Endodermal cell (in vitro differentiated cells): Measurements from ENCODE around the gene CERS4. TPM values are rescaled to one million over a fixed set of nuclear protein-coding genes. Genes with fewer than 3 reads are reported as not detected.

Source experiments
- DNase-seq: peaks from one replicate; pipeline ENCODE4 v3.0.0-alpha.2; 2017
- H3K27ac ChIP-seq: 2 replicates; pipeline ENCODE4 v1.5.1; 2013; ENCODE audit warnings: mild to moderate bottlenecking, low read depth, low read length, moderate library complexity
- H3K27me3 ChIP-seq: 2 replicates; pipeline ENCODE4 v1.6.1; 2013; ENCODE audit warnings: mild to moderate bottlenecking, low read length, moderate library complexity; ENCODE audit not compliant: insufficient read depth, control insufficient read depth, poor library complexity, severe bottlenecking
- H3K36me3 ChIP-seq: 2 replicates; pipeline ENCODE4 v1.7.0; 2013; ENCODE audit warnings: mild to moderate bottlenecking, low read length, moderate library complexity; ENCODE audit not compliant: control insufficient read depth, insufficient read depth
- H3K4me1 ChIP-seq: one replicate; pipeline ENCODE4 v1.7.0; 2013; ENCODE audit warnings: low read length; ENCODE audit not compliant: control insufficient read depth, insufficient read depth
- H3K4me3 ChIP-seq: 2 replicates; pipeline ENCODE4 v1.5.1; 2013; ENCODE audit warnings: mild to moderate bottlenecking, low read length, moderate library complexity
- H3K9ac ChIP-seq: 2 replicates; pipeline ENCODE4 v1.6.1; 2013; ENCODE audit warnings: mild to moderate bottlenecking, low read length, moderate library complexity; ENCODE audit not compliant: poor library complexity, severe bottlenecking; ENCODE audit errors: extremely low read depth
- H3K9me3 ChIP-seq: 2 replicates; pipeline ENCODE4 v1.6.1; 2013; ENCODE audit warnings: mild to moderate bottlenecking, low read length, moderate library complexity; ENCODE audit not compliant: control insufficient read depth
- H3K27ac Mint-ChIP-seq: 2 replicates; pipeline ENCODE4 v1.8.0; 2020; ENCODE audit warnings: mixed read lengths
- H3K27me3 Mint-ChIP-seq: 2 replicates; pipeline ENCODE4 v1.8.0; 2021; ENCODE audit warnings: mild to moderate bottlenecking, mixed read lengths; ENCODE audit not compliant: insufficient read depth
- H3K36me3 Mint-ChIP-seq: 2 replicates; pipeline ENCODE4 v1.8.0; 2020; ENCODE audit warnings: low read depth, mixed read lengths
- H3K4me1 Mint-ChIP-seq: 2 replicates; pipeline ENCODE4 v1.8.0; 2020; ENCODE audit warnings: mixed read lengths
- H3K4me3 Mint-ChIP-seq: 2 replicates; pipeline ENCODE4 v1.8.0; 2020; ENCODE audit warnings: mild to moderate bottlenecking, moderate library complexity, mixed read lengths
- H3K9me3 Mint-ChIP-seq: 2 replicates; pipeline ENCODE4 v1.8.0; 2020; ENCODE audit warnings: mild to moderate bottlenecking, mixed read lengths
- WGBS, 2 experiments: methylation state at CpG; one replicate each; pipeline versions ENCODE4 v1.1.5 to v1.1.7; 2013; ENCODE audit warnings: missing lambda C conversion rate in 2 of 2, mixed read lengths in 1 of 2; ENCODE audit not compliant: insufficient coverage in 1 of 2, insufficient read length in 1 of 2; 5-methylcytosine and 5-hydroxymethylcytosine counted together
- total RNA-seq, 2 donors: library from RNA; stranded (reverse); fragmentation: NEBNext Ultra II Directional in 1 of 2; extraction: Animal tissue kit (Norgen Biotek cat#: 25700) in 1 of 2; gene quantifications; 2 replicates in 1 of 2; 3 replicates in 1 of 2; pipeline ENCODE4 v1.2.1, GENCODE V29; 2021
- TF ChIP-seq, protein P1 (sequence below): fragments of 200-600 bp; sonication (generic); conservative IDR thresholded peaks from 2 replicates; pipeline ENCODE4 v1.5.0; 2021; ENCODE audit warnings: antibody characterized with exemption, mild to moderate bottlenecking

CERS4 gene
- total RNA-seq, 2 donors from 2014 or later = 76.9 to 105 TPM

DNA sequence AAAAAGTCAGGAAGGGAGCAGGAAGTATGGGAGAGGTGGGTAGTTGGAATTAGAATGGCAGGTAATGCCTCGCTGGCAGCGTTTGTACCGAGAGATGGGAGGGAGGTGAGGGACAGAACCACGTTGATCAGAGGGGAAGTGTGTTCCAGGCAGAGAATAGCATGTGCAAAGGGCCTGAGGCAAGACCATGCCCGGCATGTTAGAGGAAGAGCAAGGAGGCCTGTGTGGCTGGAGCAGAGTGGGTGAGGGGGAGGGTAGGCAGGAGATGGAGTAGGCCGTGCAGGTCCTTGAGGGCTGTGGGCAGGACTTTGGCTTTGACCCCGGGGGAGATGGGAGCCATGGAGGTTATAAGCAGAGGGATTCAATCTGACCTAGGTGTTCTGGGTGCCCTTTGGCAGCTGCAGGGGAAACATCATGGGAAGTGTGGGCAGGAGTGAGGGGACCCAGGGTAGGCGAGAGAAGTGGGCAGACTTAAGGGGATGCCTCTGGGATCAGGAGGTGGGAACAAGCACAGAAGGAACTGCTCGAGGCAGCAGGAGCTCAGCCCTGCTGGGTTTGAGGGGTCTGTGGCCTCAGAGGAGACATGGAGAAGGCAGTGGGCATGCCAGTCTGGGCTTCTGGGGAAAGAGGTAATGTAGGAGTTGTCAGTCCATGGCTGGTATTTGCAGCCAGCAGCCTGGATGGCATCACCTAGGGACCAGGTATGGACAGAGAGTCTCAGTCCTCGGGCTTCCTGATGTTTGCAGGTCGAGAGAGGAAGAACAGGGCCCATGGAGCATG lies 50.2 kb downstream of the CERS4 start:
- TF ChIP-seq, protein P1, sequence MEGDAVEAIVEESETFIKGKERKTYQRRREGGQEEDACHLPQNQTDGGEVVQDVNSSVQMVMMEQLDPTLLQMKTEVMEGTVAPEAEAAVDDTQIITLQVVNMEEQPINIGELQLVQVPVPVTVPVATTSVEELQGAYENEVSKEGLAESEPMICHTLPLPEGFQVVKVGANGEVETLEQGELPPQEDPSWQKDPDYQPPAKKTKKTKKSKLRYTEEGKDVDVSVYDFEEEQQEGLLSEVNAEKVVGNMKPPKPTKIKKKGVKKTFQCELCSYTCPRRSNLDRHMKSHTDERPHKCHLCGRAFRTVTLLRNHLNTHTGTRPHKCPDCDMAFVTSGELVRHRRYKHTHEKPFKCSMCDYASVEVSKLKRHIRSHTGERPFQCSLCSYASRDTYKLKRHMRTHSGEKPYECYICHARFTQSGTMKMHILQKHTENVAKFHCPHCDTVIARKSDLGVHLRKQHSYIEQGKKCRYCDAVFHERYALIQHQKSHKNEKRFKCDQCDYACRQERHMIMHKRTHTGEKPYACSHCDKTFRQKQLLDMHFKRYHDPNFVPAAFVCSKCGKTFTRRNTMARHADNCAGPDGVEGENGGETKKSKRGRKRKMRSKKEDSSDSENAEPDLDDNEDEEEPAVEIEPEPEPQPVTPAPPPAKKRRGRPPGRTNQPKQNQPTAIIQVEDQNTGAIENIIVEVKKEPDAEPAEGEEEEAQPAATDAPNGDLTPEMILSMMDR = no peak
- H3K4me3 Mint-ChIP-seq = no peak overlapping the region
- H3K27me3 Mint-ChIP-seq = no peaks in the 10 kb centered on the region
- Histone ChIP-seq H3K4me1 (no peaks in the 10 kb centered on the region), H3K27me3 (no peaks in the 10 kb centered on the region), H3K9ac (no peak overlapping the region), H3K36me3 (peaks cover 62% of the 10 kb centered on the region), H3K9me3 (no peaks in the 10 kb centered on the region), H3K4me3 (no peak overlapping the region), H3K27ac (no peak overlapping the region)
- H3K9me3 Mint-ChIP-seq = no peaks in the 10 kb centered on the region
- DNase-seq = no peak
- H3K27ac Mint-ChIP-seq = peak overlapping the region; percentile 88
- peaks cover 6% of the 10 kb centered on the region for H3K4me1 Mint-ChIP-seq
- 94 to 99% methylated on average over 7 to 11 of the region's 11 CpGs for WGBS, 2 experiments
- peaks cover 67% of the 10 kb centered on the region for H3K36me3 Mint-ChIP-seq

DNA sequence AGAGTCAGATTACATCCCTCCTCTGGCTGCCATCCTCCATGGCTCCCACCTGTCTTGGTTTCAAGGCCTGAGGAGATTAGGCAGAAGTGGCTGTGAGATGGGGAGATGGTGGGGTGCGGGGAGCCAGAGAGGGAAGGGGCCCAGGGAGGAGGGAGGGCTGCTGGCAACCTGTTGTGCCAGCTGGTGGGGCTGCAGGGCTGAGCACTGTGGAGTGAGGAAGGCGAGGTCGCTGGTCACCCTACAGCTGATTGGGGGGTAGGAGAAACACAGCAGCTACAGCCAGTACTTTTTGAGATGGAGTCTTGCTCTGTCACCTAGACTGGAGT lies 50.7 kb downstream of the CERS4 start:
- Mint-ChIP-seq H3K27me3 (no peaks in the 10 kb centered on the region), H3K4me1 (peaks cover 6% of the 10 kb centered on the region), H3K4me3 (no peak overlapping the region), H3K27ac (peak overlapping the region; percentile 88), H3K36me3 (peaks cover 65% of the 10 kb centered on the region), H3K9me3 (no peaks in the 10 kb centered on the region)
- DNase-seq = no peak
- H3K36me3 ChIP-seq = peaks cover 62% of the 10 kb centered on the region
- 91 to 100% methylated on average over 2 to 3 of the region's 3 CpGs for WGBS, 2 experiments
- H3K27me3 ChIP-seq = no peaks in the 10 kb centered on the region
- H3K27ac ChIP-seq = no peak overlapping the region
- H3K4me1 ChIP-seq = no peaks in the 10 kb centered on the region
- H3K4me3 ChIP-seq = no peak overlapping the region
- TF ChIP-seq, protein P1 = no peak
- no peak overlapping the region for H3K9ac ChIP-seq
- H3K9me3 ChIP-seq = no peaks in the 10 kb centered on the region

DNA sequence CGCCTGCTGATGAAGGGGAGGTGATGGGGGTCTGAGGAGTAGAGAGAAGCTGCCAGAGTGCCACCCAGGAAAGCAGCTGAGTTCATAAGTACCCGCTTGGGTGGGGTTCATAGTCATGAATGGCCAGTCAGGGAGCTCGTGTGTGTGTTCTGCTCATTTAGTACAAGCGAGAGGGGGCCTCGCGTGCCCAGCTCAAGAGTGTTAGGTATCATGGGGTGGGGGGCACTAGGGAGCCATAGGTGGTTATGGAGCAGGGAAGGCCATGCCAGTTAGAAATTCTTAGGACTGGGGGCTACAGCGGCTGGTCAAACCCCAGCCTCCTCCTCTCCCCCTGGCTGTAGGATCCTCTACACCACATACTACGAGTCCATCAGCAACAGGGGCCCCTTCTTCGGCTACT lies 52.2 kb downstream of the CERS4 start:
- peaks cover 55% of the 10 kb centered on the region for H3K36me3 Mint-ChIP-seq
- no peaks in the 10 kb centered on the region for H3K9me3 Mint-ChIP-seq
- H3K27ac Mint-ChIP-seq = peak overlapping the region; percentile 52
- Histone ChIP-seq H3K4me1 (no peaks in the 10 kb centered on the region), H3K27me3 (no peaks in the 10 kb centered on the region), H3K36me3 (peaks cover 51% of the 10 kb centered on the region), H3K27ac (no peak overlapping the region), H3K4me3 (no peak overlapping the region), H3K9ac (no peak overlapping the region), H3K9me3 (no peaks in the 10 kb centered on the region)
- no peaks in the 10 kb centered on the region for H3K27me3 Mint-ChIP-seq
- TF ChIP-seq, protein P1 = no peak
- 97% methylated on average over 7 to 9 of the region's 9 CpGs for WGBS, 2 experiments
- peaks cover 6% of the 10 kb centered on the region for H3K4me1 Mint-ChIP-seq
- DNase-seq = no peak
- no peak overlapping the region for H3K4me3 Mint-ChIP-seq
